Loucy (cell line): Measurements from ENCODE around the gene DDR2.

Experiments used
- H2AFZ ChIP-seq: fragments of 200-600 bp; sonication (generic); 2 replicates; pipeline ENCODE4 v1.6.0; 2016; ENCODE audit warnings: antibody characterized with exemption, mild to moderate bottlenecking, low read length, moderate library complexity
- H3F3A ChIP-seq: fragments of 200-600 bp; 2 replicates; pipeline ENCODE4 v1.6.0; 2016; ENCODE audit warnings: antibody characterized with exemption, low read depth, mild to moderate bottlenecking
- H3K27me3 ChIP-seq: fragments of 200-600 bp; sonication (generic); 2 replicates; pipeline ENCODE4 v1.6.1; 2014; ENCODE audit warnings: low read length, mild to moderate bottlenecking; ENCODE audit not compliant: insufficient read depth, poor library complexity, severe bottlenecking
- H3K36me3 ChIP-seq: fragments of 200-600 bp; sonication (generic); 2 replicates; pipeline ENCODE4 v1.6.1; 2016; ENCODE audit warnings: low read length; ENCODE audit not compliant: insufficient read depth
- H3K4me1 ChIP-seq: fragments of 200-600 bp; sonication (generic); 2 replicates; pipeline ENCODE4 v1.5.1; 2014; ENCODE audit warnings: low read length, mild to moderate bottlenecking; ENCODE audit not compliant: insufficient read depth, poor library complexity, severe bottlenecking
- H3K4me2 ChIP-seq: fragments of 200-600 bp; sonication (generic); 2 replicates; pipeline ENCODE4 v1.6.0; 2014; ENCODE audit warnings: antibody characterized with exemption, low read length, low read depth, mild to moderate bottlenecking; ENCODE audit not compliant: poor library complexity, severe bottlenecking
- H3K4me3 ChIP-seq: fragments of 200-600 bp; sonication (generic); 2 replicates; pipeline ENCODE4 v1.5.1; 2014; ENCODE audit warnings: low read length, mild to moderate bottlenecking, mixed read lengths; ENCODE audit not compliant: poor library complexity, severe bottlenecking
- H3K79me2 ChIP-seq: fragments of 200-600 bp; sonication (generic); 2 replicates; pipeline ENCODE4 v1.6.1; 2014; ENCODE audit warnings: low read length; ENCODE audit not compliant: insufficient read depth
- H3K9ac ChIP-seq: fragments of 200-600 bp; sonication (generic); 2 replicates; pipeline ENCODE4 v1.6.0; 2014; ENCODE audit warnings: mild to moderate bottlenecking, low read depth, low read length, moderate library complexity; ENCODE audit not compliant: poor library complexity, severe bottlenecking
- H3K9me2 ChIP-seq: fragments of 200-600 bp; sonication (generic); replicated peaks from 2 replicates; pipeline ENCODE4 v1.6.1; 2016; ENCODE audit warnings: low read depth, low read length, mixed read lengths
- H3K9me3 ChIP-seq: fragments of 200-600 bp; sonication (generic); 2 replicates; pipeline ENCODE4 v1.6.1; 2014; ENCODE audit warnings: mild to moderate bottlenecking, antibody characterized with exemption, low read length, low read depth; ENCODE audit not compliant: insufficient read depth
- H4K20me1 ChIP-seq: fragments of 200-600 bp; sonication (generic); 2 replicates; pipeline ENCODE4 v1.6.0; 2014; ENCODE audit warnings: antibody characterized with exemption, low read length, mild to moderate bottlenecking; ENCODE audit not compliant: insufficient read depth, poor library complexity, severe bottlenecking
- EZH2phosphoT487 ChIP-seq: fragments of 200-600 bp; IDR thresholded peaks from 2 replicates; pipeline ENCODE4 v1.6.1; 2018; ENCODE audit warnings: antibody characterized with exemption, mild to moderate bottlenecking, moderate library complexity, borderline replicate concordance
- TF ChIP-seq, protein P1 (sequence below): fragments of 200-600 bp; sonication (generic); conservative IDR thresholded peaks from 2 replicates; pipeline ENCODE4 v1.5.1; 2014; ENCODE audit warnings: mild to moderate bottlenecking, antibody characterized with exemption, low read length

Gene DDR2

DNA sequence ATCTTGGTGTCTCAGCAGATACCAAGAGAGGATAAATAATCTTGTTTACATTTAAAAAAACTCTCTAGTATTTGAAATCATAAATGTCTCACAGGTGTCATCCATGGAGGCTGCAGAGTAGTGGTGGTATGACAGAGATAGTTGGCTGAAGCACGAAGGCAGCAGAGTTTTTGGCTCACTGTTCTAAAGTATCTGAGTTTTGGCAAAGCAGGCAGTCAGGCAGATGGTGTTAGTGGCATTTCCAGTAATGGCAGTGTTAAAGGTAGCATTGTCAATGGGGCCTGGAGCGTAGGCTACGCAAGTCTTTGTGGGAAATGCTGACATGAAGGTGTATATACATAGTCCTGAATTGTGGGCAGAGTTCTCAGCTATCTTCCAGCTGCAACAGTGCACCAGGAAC lies 89.8 kb downstream of the DDR2 start:
- Histone ChIP-seq H3F3A (no peaks in the 10 kb centered on the region), H2AFZ (no peak overlapping the region), H3K9me3 (no peaks in the 10 kb centered on the region), H3K4me3 (no peak overlapping the region), H3K4me1 (no peaks in the 10 kb centered on the region), H3K27me3 (no peaks in the 10 kb centered on the region), H3K4me2 (no peak overlapping the region), H3K9ac (no peak overlapping the region), H4K20me1 (no peaks in the 10 kb centered on the region), H3K36me3 (no peaks in the 10 kb centered on the region), H3K9me2 (no peaks in the 10 kb centered on the region), H3K79me2 (no peaks in the 10 kb centered on the region)
- TF ChIP-seq EZH2phosphoT487 = no peak
- TF ChIP-seq, protein P1, sequence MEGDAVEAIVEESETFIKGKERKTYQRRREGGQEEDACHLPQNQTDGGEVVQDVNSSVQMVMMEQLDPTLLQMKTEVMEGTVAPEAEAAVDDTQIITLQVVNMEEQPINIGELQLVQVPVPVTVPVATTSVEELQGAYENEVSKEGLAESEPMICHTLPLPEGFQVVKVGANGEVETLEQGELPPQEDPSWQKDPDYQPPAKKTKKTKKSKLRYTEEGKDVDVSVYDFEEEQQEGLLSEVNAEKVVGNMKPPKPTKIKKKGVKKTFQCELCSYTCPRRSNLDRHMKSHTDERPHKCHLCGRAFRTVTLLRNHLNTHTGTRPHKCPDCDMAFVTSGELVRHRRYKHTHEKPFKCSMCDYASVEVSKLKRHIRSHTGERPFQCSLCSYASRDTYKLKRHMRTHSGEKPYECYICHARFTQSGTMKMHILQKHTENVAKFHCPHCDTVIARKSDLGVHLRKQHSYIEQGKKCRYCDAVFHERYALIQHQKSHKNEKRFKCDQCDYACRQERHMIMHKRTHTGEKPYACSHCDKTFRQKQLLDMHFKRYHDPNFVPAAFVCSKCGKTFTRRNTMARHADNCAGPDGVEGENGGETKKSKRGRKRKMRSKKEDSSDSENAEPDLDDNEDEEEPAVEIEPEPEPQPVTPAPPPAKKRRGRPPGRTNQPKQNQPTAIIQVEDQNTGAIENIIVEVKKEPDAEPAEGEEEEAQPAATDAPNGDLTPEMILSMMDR = no peak

DNA sequence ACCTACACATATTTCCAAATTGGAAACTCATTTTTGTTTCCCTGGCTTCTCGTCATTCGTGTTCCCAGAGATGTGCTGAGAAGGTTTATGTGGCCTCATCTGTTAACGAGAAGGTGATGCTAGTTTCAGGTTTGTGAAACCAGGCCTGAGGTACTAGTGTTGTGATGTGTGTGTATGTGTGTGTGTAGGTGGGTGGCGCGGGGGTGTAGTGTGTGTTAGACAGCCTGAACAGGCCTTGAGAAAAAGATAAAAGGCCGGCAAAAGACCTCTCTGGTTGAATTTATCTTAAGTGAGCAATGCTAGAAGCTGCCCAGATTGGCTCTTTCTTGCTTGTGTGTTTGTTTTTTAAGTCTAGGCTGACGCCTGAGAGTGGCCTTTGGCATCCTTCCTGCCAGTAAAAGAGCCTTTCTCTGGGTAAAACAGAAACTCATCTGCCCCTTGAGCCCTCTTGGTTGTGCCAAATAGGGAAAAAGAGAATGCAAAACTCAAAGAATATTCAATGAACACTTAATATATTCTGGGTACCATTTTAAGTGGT lies 92.4 kb downstream of the DDR2 start:
- TF ChIP-seq EZH2phosphoT487 = no peak
- TF ChIP-seq, protein P1 = no peak
- Histone ChIP-seq H3F3A (no peaks in the 10 kb centered on the region), H3K36me3 (no peaks in the 10 kb centered on the region), H3K4me3 (no peak overlapping the region), H3K79me2 (no peaks in the 10 kb centered on the region), H3K4me1 (peaks cover 4% of the 10 kb centered on the region), H3K9me3 (no peaks in the 10 kb centered on the region), H3K9me2 (no peaks in the 10 kb centered on the region), H3K27me3 (no peaks in the 10 kb centered on the region), H4K20me1 (no peaks in the 10 kb centered on the region), H3K4me2 (no peak overlapping the region), H3K9ac (no peak overlapping the region), H2AFZ (no peak overlapping the region)

DNA sequence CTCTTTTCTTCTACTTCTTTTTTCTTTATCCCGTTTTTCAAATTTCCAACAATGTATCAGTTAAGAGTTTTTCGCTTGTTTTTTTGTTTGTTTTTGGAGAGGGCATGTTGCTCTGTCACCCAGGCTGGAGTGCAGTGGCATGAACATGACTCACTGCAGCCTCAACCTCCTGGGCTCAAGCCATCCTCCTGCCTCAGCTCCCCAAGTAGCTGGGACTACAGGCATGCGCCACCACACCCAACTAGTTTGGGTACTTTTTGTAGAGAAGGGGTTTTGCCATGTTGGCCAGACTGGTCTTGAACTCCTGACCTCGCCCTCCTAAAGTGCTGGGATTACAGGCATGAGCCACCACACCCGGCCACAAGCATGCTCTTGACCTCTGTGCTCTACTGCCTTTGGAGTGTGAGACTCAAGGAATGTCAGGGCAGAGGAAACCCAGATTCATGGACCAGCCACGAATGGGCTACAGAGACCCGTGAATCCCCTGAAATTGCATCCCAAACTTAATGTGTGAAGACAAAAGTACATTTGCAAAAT lies 93.1 kb downstream of the DDR2 start:
- no peak overlapping the region for H3K4me2 ChIP-seq
- no peaks in the 10 kb centered on the region for H3K27me3 ChIP-seq
- TF ChIP-seq EZH2phosphoT487 = no peak
- TF ChIP-seq, protein P1 = no peak
- no peaks in the 10 kb centered on the region for H3K9me2 ChIP-seq
- H3K4me1 ChIP-seq = peaks cover 4% of the 10 kb centered on the region
- H3K79me2 ChIP-seq = no peaks in the 10 kb centered on the region
- no peaks in the 10 kb centered on the region for H3K36me3 ChIP-seq
- H3K9me3 ChIP-seq = no peaks in the 10 kb centered on the region
- H3K4me3 ChIP-seq = no peak overlapping the region
- H4K20me1 ChIP-seq = no peaks in the 10 kb centered on the region
- H2AFZ ChIP-seq = no peak overlapping the region
- no peaks in the 10 kb centered on the region for H3F3A ChIP-seq
- H3K9ac ChIP-seq = no peak overlapping the region
